ENCODE measurements around the gene GLCE.

- TF ChIP-seq KAT8 (IDR thresholded peaks at IDR 0.05; ENCODE audit: low read depth) (no peak), FOXK2 (conservative IDR thresholded peaks at IDR 0.05 in 1 of 2, IDR thresholded peaks at IDR 0.05 in 1 of 2; ENCODE audit: low read depth in 2 of 2) (no peak), HDGF (IDR thresholded peaks at IDR 0.05) (no peak), NCOA1 (IDR thresholded peaks at IDR 0.05; ENCODE audit: low read depth) (no peak)
Observed at GRCh38 chr15:69138963-69139362, 21.5 kb upstream of the GLCE start.
